Body of pancreas (tissue), 4 donors: ENCODE results near the gene HRH1. TPM values are rescaled to one million over a fixed set of nuclear protein-coding genes. Genes with fewer than 3 reads are reported as not detected.
"Not testable (repeated sequence)": the region's sequence is repeated elsewhere in the genome, so short reads cannot be mapped to it uniquely, and the experiment has no call there.

ENCODE experiments used
- ATAC-seq: fragments of 150-250 bp; one replicate; pipeline ENCODE4 v1.9.1; 2016
- DNase-seq, 4 donors: peaks; one replicate each; pipeline ENCODE4 v3.0.0-alpha.2; 2019
- H3K27ac ChIP-seq, 4 donors: fragments of 200-600 bp; sonication (generic); 1 replicate in 3 of 4; 2 replicates in 1 of 4; pipeline versions ENCODE4 v1.5.1 to v1.6.1; 2016 to 2019; ENCODE audit warnings: mild to moderate bottlenecking in 1 of 4, mixed read lengths in 1 of 4, moderate library complexity in 1 of 4
- H3K27me3 ChIP-seq, 2 donors: fragments of 200-600 bp; sonication (generic); one replicate each; pipeline ENCODE4 v1.6.0; 2016; ENCODE audit warnings: mild to moderate bottlenecking in 1 of 2
- H3K36me3 ChIP-seq, 2 donors: fragments of 200-600 bp; sonication (generic); replicated peaks in 1 of 2; 2 replicates each; pipeline ENCODE4 v1.5.1; 2016; ENCODE audit warnings: low read depth in 2 of 2; ENCODE audit not compliant: insufficient read depth in 1 of 2
- H3K4me1 ChIP-seq: fragments of 200-600 bp; sonication (generic); one replicate; pipeline ENCODE4 v1.6.0; 2016
- H3K4me3 ChIP-seq, 2 donors: fragments of 200-600 bp; sonication (generic); 1 replicate in 1 of 2; 2 replicates in 1 of 2; pipeline ENCODE4 v1.5.1; 2016 to 2019
- H3K9me3 ChIP-seq, 3 donors: fragments of 200-600 bp; sonication (generic); 1 replicate in 2 of 3; 2 replicates in 1 of 3; pipeline ENCODE4 v1.5.1; 2016
- CTCF ChIP-seq, 7 experiments: fragments of 450-650 bp in 4 of 7; fragments of 200-600 bp in 3 of 7; sonication (generic) in 3 of 7; IDR thresholded peaks; one replicate each; pipeline ENCODE4 v1.5.1; 2016 to 2019; ENCODE audit warnings: antibody characterized with exemption in 7 of 7
- POLR2A ChIP-seq, 3 donors: fragments of 450-650 bp; IDR thresholded peaks; one replicate each; pipeline ENCODE4 v1.6.1; 2016; ENCODE audit warnings: antibody characterized with exemption in 3 of 3, mild to moderate bottlenecking in 2 of 3
- WGBS, 2 donors: methylation state at CpG; one replicate each; pipeline ENCODE4 v1.1.5; 2017; 5-methylcytosine and 5-hydroxymethylcytosine counted together
- intact Hi-C: fragments of 100-400 bp; cut with DNase I; formaldehyde crosslinking; loops from one replicate; pipeline ENCODE4 v1.15.1; 2023
- total RNA-seq, 2 donors: library from RNA; depleted of rRNA; stranded (reverse); fragments of >200 nt; gene quantifications; one replicate each; pipeline ENCODE4 v1.1.0, GENCODE V29; 2016

Gene HRH1
- total RNA-seq = under 1 TPM; 0.66 to 0.78 TPM

GRCh38 chr3:11154036-11154952, at the start of gene HRH1:
Gene HRH1, plus strand, starts transcription at chr3:11154493. Its CDS starts 104,545 bp downstream, at chr3:11259038.
- ATAC-seq (peak; percentile 21), DNase-seq (no peak)
- Histone ChIP-seq H3K4me3 (no peak within 1 kb of the TSS), H3K27me3 (no peaks in the 10 kb centered on the region), H3K27ac (no peak within 1 kb of the TSS), H3K36me3 (no peaks in the 10 kb centered on the region), H3K9me3 (no peaks in the 10 kb centered on the region), H3K4me1 (no peaks in the 10 kb centered on the region)
- intact Hi-C loops = no loop called here
- TF ChIP-seq CTCF (IDR thresholded peaks at IDR 0.05) (no peak), POLR2A (IDR thresholded peaks at IDR 0.05) (no peak)
- WGBS, 2 donors = 1 to 2% methylated on average over 11 to 94 of the region's 98 CpGs

- H3K36me3 ChIP-seq, ATAC-seq, DNase-seq, H3K4me3 ChIP-seq, H3K27me3 ChIP-seq, H3K4me1 ChIP-seq, intact Hi-C loops, H3K27ac ChIP-seq, H3K9me3 ChIP-seq: not testable (repeated sequence)
- 91 to 97% methylated on average over 2 of the region's 2 CpGs for WGBS, 2 donors
These were observed 41.0 kb upstream of the HRH1 start for GRCh38 chr3:11113316-11113715.

- 64 to 69% methylated on average over 3 of the region's 3 CpGs for WGBS, 2 donors
- Histone ChIP-seq H3K27me3 (peaks cover 0 to 3% of the 10 kb centered on the region in 2 donors), H3K4me1 (no peaks in the 10 kb centered on the region), H3K36me3 (no peaks in the 10 kb centered on the region), H3K9me3 (no peaks in the 10 kb centered on the region), H3K27ac (no peak overlapping the region), H3K4me3 (no peak overlapping the region)
- ATAC-seq (no peak), DNase-seq (no peak)
- TF ChIP-seq CTCF (IDR thresholded peaks at IDR 0.05) = no peak
- no peak for TF ChIP-seq POLR2A (IDR thresholded peaks at IDR 0.05)
- intact Hi-C loops = no loop called here
These were observed 38.7 kb upstream of the HRH1 start for GRCh38 chr3:11115548-11115947.

GRCh38 chr3:11116336-11117059, 37.8 kb upstream of the HRH1 start:
- H3K36me3 ChIP-seq = no peaks in the 10 kb centered on the region
- ATAC-seq = no peak
- intact Hi-C loops = no loop called here
- no peak for TF ChIP-seq CTCF (IDR thresholded peaks at IDR 0.05)
- TF ChIP-seq POLR2A (IDR thresholded peaks at IDR 0.05) = no peak
- no peak for DNase-seq
- H3K27me3 ChIP-seq = peaks cover 0 to 3% of the 10 kb centered on the region in 2 donors
- H3K9me3 ChIP-seq = no peaks in the 10 kb centered on the region
- H3K4me1 ChIP-seq = no peaks in the 10 kb centered on the region
- no peak overlapping the region for H3K27ac ChIP-seq
- 72 to 76% methylated on average over 8 of the region's 8 CpGs for WGBS, 2 donors
- no peak overlapping the region for H3K4me3 ChIP-seq

- WGBS, 2 donors = 43 to 61% methylated on average over 4 to 10 of the region's 10 CpGs
- Histone ChIP-seq H3K27ac (no peak overlapping the region), H3K36me3 (no peaks in the 10 kb centered on the region), H3K9me3 (no peaks in the 10 kb centered on the region), H3K4me3 (no peak overlapping the region), H3K27me3 (no peaks in the 10 kb centered on the region), H3K4me1 (no peaks in the 10 kb centered on the region)
- DNase-seq = no peak
- intact Hi-C loops = no loop called here
- ATAC-seq = no peak
- no peak for TF ChIP-seq POLR2A (IDR thresholded peaks at IDR 0.05)
- no peak for TF ChIP-seq CTCF (IDR thresholded peaks at IDR 0.05)
These were observed 36.7 kb upstream of the HRH1 start for GRCh38 chr3:11117591-11117990.
